Right atrium auricular region (tissue), 2 donors: ENCODE data around the gene C12orf57. TPM values are rescaled to one million over a fixed set of nuclear protein-coding genes. Genes with fewer than 3 reads are reported as not detected.

ENCODE experiments used
- DNase-seq: peaks from one replicate; pipeline ENCODE4 v3.0.0-alpha.2; 2019; ENCODE audit warnings: low spot score
- H3K27ac ChIP-seq, 2 donors: fragments of 200-600 bp; sonication (generic); 1 replicate in 1 of 2; 2 replicates in 1 of 2; pipeline ENCODE4 v1.5.1; 2016 to 2019
- H3K27me3 ChIP-seq, 2 donors: fragments of 200-600 bp; sonication (generic); one replicate each; pipeline versions ENCODE4 v1.5.1 to v1.6.0; 2017 to 2019
- H3K36me3 ChIP-seq: fragments of 200-600 bp; sonication (generic); one replicate; pipeline ENCODE4 v1.5.1; 2016
- H3K4me1 ChIP-seq, 2 donors: fragments of 200-600 bp; sonication (generic); one replicate each; pipeline versions ENCODE4 v1.5.1 to v1.6.0; 2017 to 2019
- H3K4me3 ChIP-seq, 2 donors: fragments of 200-600 bp; sonication (generic); 1 replicate in 1 of 2; 2 replicates in 1 of 2; pipeline ENCODE4 v1.5.1; 2017 to 2019; ENCODE audit warnings: mild to moderate bottlenecking in 1 of 2, moderate library complexity in 1 of 2
- H3K9me3 ChIP-seq, 2 donors: fragments of 200-600 bp; sonication (generic); one replicate each; pipeline ENCODE4 v1.5.1; 2019
- total RNA-seq, 2 donors: library from RNA; depleted of rRNA; stranded (reverse); fragments of >200 nt; gene quantifications; one replicate each; pipeline ENCODE4 v1.1.0, GENCODE V29; 2016
- TF ChIP-seq, protein P1 (sequence below), 2 donors: fragments of 200-600 bp; sonication (generic); IDR thresholded peaks; one replicate each; pipeline ENCODE4 v1.5.1; 2019; ENCODE audit warnings: antibody characterized with exemption in 2 of 2

C12orf57 gene, protein sequence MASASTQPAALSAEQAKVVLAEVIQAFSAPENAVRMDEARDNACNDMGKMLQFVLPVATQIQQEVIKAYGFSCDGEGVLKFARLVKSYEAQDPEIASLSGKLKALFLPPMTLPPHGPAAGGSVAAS
- total RNA-seq: 100 to 1,000 TPM; 398 to 533 TPM

DNA sequence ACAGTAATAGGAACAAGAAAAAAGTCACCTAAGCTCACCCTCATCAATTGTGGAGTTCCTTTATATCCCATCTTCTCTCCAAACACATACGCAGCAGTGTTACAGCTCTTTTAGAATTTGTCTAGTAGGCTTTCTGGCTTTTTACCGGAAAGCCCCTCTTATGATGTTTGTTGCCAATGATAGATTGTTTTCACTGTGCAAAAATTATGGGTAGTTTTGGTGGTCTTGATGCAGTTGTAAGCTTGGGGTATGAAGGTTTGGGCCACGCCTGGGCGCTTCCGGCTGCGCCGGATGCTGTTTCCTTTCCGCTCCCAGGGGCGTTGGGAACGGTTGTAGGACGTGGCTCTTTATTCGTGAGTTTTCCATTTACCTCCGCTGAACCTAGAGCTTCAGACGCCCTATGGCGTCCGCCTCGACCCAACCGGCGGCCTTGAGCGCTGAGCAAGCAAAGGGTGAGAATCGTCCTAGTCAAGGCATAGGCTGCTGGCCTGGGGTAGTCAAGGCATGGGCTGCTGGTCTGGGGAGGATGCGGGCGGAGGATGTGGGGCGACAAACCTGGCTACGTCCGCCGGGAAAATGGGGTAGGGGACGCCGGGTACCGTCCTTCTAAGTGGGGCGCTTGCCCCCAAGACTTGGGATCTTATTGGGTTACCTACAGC is at the start of gene C12orf57, which contains the start of gene RNU7-1:
TSS of gene C12orf57 (plus strand) at position 301 of the 659 bp plus-strand sequence. CDS start at position 401, 100 bp downstream.
TSS of gene RNU7-1 (plus strand) at position 95 of the 659 bp plus-strand sequence.
- H3K4me3 ChIP-seq: peak within 1 kb of the TSS; percentile 60 to 66
- peak; percentile 86 for DNase-seq
- H3K36me3 ChIP-seq: peaks cover 11% of the 10 kb centered on the region
- H3K27ac ChIP-seq: peak within 1 kb of the TSS; percentile 97 to 99
- H3K4me1 ChIP-seq: peaks cover 0 to 44% of the 10 kb centered on the region in 2 donors
- TF ChIP-seq, protein P1, sequence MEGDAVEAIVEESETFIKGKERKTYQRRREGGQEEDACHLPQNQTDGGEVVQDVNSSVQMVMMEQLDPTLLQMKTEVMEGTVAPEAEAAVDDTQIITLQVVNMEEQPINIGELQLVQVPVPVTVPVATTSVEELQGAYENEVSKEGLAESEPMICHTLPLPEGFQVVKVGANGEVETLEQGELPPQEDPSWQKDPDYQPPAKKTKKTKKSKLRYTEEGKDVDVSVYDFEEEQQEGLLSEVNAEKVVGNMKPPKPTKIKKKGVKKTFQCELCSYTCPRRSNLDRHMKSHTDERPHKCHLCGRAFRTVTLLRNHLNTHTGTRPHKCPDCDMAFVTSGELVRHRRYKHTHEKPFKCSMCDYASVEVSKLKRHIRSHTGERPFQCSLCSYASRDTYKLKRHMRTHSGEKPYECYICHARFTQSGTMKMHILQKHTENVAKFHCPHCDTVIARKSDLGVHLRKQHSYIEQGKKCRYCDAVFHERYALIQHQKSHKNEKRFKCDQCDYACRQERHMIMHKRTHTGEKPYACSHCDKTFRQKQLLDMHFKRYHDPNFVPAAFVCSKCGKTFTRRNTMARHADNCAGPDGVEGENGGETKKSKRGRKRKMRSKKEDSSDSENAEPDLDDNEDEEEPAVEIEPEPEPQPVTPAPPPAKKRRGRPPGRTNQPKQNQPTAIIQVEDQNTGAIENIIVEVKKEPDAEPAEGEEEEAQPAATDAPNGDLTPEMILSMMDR (IDR thresholded peaks at IDR 0.05): no peak
- no peaks in the 10 kb centered on the region for H3K9me3 ChIP-seq
- H3K27me3 ChIP-seq: no peaks in the 10 kb centered on the region

DNA sequence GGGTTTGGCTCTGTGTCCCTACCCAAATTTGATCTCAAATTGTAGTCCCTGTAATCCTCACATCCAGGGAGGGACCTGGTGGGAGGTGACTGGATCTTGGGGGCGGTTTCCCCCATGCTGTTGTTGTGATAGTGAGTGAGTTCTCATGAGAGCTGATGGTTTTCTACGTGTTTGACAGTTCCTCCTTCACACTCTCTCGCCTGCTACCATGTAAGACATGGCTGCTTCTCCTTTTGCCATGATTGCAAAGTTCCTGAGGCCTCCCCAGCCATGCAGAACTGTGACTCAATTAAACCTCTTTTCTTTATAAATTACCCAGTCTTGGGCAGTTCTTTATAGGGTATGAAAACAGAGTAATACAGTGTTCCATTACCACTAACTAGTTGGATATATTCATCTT is 49.5 kb upstream of the C12orf57 start:
- H3K4me1 ChIP-seq: peaks cover 0 to 8% of the 10 kb centered on the region in 2 donors
- H3K36me3 ChIP-seq: no peaks in the 10 kb centered on the region
- H3K27ac ChIP-seq: no peak overlapping the region
- H3K9me3 ChIP-seq: no peaks in the 10 kb centered on the region
- no peaks in the 10 kb centered on the region for H3K27me3 ChIP-seq
- no peak for DNase-seq
- H3K4me3 ChIP-seq: no peak overlapping the region
- TF ChIP-seq, protein P1 (IDR thresholded peaks at IDR 0.05): no peak

DNA sequence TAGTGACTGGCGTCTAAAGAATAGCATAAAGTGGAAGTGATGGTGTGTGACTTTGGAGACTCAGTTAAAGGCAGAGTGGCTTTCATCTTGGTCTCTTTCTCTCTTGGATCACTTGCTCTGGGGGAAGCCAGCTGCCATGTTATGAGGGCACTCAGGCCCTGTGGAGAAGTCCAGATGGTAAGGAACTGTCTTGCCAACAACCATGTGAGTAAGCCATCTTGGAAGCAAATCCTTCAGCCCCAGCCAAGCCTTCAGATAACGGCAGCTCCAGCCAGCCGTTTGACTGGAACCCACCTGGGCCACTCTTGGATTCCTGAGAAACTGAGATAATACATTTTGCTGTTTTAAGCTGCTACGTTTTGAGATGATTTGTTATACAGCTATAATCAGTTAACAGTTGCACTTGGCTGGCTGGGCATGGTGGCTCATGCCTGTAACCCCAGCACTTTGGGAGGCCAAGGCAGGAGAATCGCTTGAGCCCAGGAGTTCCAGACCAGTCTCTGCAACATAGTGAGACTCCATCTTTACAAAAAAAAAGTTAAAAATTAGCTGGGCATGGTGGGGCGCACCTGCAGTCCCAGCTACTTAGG is 46.9 kb upstream of the C12orf57 start:
- H3K9me3 ChIP-seq: no peaks in the 10 kb centered on the region
- H3K27me3 ChIP-seq: no peaks in the 10 kb centered on the region
- no peaks in the 10 kb centered on the region for H3K4me1 ChIP-seq
- DNase-seq: no peak
- H3K36me3 ChIP-seq: no peaks in the 10 kb centered on the region
- H3K27ac ChIP-seq: no peak overlapping the region
- H3K4me3 ChIP-seq: no peak overlapping the region
- TF ChIP-seq, protein P1 (IDR thresholded peaks at IDR 0.05): no peak

DNA sequence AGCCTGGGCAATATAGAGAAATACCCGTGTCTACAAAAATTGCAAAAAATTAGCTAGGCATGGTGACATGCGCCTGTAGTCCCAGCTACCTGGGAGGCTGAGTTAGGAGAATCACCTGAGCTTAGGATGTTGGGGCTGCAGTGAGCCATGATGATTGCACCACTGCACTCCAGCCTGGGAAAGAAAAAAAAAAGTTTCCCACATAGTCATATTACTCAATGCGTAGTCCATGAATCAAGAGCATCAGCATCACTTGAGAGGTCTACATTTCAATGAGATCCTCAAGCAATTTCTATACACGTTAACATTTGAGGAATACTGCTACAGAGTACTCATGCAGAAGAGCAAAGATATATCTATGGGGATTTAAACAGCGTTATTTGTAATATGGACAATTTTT is 44.4 kb upstream of the C12orf57 start:
- H3K27me3 ChIP-seq: no peaks in the 10 kb centered on the region
- H3K27ac ChIP-seq: no peak overlapping the region
- H3K9me3 ChIP-seq: no peaks in the 10 kb centered on the region
- no peaks in the 10 kb centered on the region for H3K36me3 ChIP-seq
- peaks cover 0 to 3% of the 10 kb centered on the region in 2 donors for H3K4me1 ChIP-seq
- no peak overlapping the region for H3K4me3 ChIP-seq
- TF ChIP-seq, protein P1 (IDR thresholded peaks at IDR 0.05): no peak
- no peak for DNase-seq

DNA sequence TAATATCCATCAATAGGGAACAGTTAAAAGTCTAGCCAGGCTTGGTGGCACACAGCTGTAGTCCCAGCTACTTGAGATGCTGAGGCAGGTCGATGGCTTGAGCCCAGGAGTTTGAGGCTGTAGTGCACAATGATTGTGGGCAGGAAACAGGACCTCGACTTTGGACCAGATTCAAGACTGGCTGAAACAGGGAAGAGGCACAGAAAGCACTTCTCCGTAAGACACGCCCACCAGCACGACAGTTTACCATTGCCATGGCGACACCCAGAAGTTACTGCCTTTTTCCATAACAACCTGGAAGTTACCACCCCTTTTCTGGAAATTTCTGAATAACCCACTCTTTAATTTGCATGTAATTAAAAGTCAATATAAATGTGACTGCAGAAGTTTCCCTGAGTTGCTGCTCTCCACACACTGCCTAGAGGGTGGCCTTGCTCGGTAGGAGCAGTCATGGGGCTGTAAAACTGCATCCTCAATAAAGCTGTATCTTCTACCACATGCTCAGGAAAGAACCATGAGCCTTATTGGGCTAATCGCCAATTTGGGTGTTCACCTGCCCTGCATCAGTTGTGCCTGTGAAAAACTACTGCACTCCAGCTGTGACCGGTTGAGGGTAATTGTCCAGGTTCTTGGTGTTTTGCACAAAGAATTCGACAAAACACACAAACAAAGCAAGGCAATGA is 43.8 kb upstream of the C12orf57 start:
- H3K9me3 ChIP-seq: no peaks in the 10 kb centered on the region
- no peaks in the 10 kb centered on the region for H3K36me3 ChIP-seq
- DNase-seq: peak; percentile 80
- H3K4me3 ChIP-seq: no peak overlapping the region
- H3K27ac ChIP-seq: no peak overlapping the region
- no peaks in the 10 kb centered on the region for H3K27me3 ChIP-seq
- peaks cover 0 to 6% of the 10 kb centered on the region in 2 donors for H3K4me1 ChIP-seq
- TF ChIP-seq, protein P1 (IDR thresholded peaks at IDR 0.05): no peak
